PC-3 (cell line): ENCODE data around the gene ZNF19.

Experiments used
- EZH2 ChIP-seq: fragments of 300-600 bp; sonication (generic); IDR thresholded peaks from one replicate; pipeline ENCODE4 v1.6.1; 2017; ENCODE audit warnings: antibody characterized with exemption, mild to moderate bottlenecking, low read length; ENCODE audit not compliant: unreplicated experiment
- EZH2phosphoT487 ChIP-seq: fragments of 300-600 bp; sonication (generic); IDR thresholded peaks from 2 replicates; pipeline ENCODE4 v1.6.1; 2018; ENCODE audit warnings: mild to moderate bottlenecking, antibody characterized with exemption, low read length, borderline replicate concordance
- TF ChIP-seq, protein P1 (sequence below): fragments of 300-600 bp; sonication (generic); conservative IDR thresholded peaks from 2 replicates; pipeline ENCODE4 v1.5.1; 2017; ENCODE audit warnings: antibody characterized with exemption, low read depth, mild to moderate bottlenecking, low read length

DNA sequence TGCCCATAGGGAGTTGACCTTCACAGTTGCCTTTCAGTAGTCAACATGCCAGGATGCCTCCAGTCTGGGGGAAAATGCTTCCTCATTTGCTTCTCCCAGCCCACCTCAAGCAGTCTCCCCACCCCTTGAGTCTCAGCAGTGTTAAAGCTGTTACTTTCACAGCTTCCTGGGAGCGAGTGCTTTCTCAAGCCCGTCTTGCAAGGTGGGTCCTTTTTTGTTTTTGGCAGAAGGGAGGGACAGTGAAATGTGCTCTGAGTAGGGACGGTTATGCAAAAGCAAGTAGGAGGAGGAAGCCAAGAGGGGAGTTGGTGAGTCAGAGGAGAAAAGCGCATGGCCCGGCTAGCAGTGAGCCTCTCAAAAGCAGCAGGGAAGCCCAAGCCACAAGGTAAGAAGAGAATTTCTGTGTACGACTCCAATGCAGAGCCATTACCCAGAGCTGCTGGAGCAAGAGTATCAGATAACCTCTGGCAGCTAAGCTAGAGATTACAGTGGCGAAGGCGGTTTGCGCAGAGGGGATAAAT is 37.0 kb upstream of the ZNF19 start, which contains the start of gene CHST4:
- TF ChIP-seq, protein P1, sequence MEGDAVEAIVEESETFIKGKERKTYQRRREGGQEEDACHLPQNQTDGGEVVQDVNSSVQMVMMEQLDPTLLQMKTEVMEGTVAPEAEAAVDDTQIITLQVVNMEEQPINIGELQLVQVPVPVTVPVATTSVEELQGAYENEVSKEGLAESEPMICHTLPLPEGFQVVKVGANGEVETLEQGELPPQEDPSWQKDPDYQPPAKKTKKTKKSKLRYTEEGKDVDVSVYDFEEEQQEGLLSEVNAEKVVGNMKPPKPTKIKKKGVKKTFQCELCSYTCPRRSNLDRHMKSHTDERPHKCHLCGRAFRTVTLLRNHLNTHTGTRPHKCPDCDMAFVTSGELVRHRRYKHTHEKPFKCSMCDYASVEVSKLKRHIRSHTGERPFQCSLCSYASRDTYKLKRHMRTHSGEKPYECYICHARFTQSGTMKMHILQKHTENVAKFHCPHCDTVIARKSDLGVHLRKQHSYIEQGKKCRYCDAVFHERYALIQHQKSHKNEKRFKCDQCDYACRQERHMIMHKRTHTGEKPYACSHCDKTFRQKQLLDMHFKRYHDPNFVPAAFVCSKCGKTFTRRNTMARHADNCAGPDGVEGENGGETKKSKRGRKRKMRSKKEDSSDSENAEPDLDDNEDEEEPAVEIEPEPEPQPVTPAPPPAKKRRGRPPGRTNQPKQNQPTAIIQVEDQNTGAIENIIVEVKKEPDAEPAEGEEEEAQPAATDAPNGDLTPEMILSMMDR: no peak
- TF ChIP-seq EZH2 (no peak), EZH2phosphoT487 (no peak)
